GM10266 (cell line): ENCODE measurements around the gene GCNA.
"Not testable (repeated sequence)": the region's sequence is repeated elsewhere in the genome, so short reads cannot be mapped to it uniquely, and the experiment has no call there.

Experiments used
- DNase-seq: peaks from one replicate; pipeline ENCODE4 v3.0.0; 2012; ENCODE audit errors: extremely low spot score
- CTCF ChIP-seq: IDR thresholded peaks from 2 replicates; pipeline ENCODE4 v1.5.1; 2012; ENCODE audit warnings: mild to moderate bottlenecking, low read depth; ENCODE audit not compliant: control insufficient read depth, insufficient read depth; ENCODE audit errors: missing control alignments

GCNA gene

GRCh38 chrX:71581210-71581609, 3.0 kb downstream of the GCNA start:
- no peak for TF ChIP-seq CTCF
- no peak for DNase-seq

- TF ChIP-seq CTCF: no peak
- no peak for DNase-seq
Measured at GRCh38 chrX:71586929-71587328, 8.7 kb downstream of the GCNA start.

GRCh38 chrX:71593210-71593609, 15.0 kb downstream of the GCNA start:
- not testable (repeated sequence) for DNase-seq

GRCh38 chrX:71599965-71600364, 21.7 kb downstream of the GCNA start:
- TF ChIP-seq CTCF: no peak
- no peak for DNase-seq

GRCh38 chrX:71603618-71604017, 25.4 kb downstream of the GCNA start:
- no peak for TF ChIP-seq CTCF
- DNase-seq: no peak

- TF ChIP-seq CTCF: no peak
- no peak for DNase-seq
Measured at GRCh38 chrX:71604141-71604540, 25.9 kb downstream of the GCNA start.

- TF ChIP-seq CTCF: no peak
- DNase-seq: no peak
Measured at GRCh38 chrX:71604796-71605568, 26.7 kb downstream of the GCNA start.
